ENCODE data around the gene MYL7.
"Not testable (repeated sequence)": the region's sequence is repeated elsewhere in the genome, so short reads cannot be mapped to it uniquely, and the experiment has no call there.

Gene MYL7

GRCh38 chr7:44141221-44141850, at the start of gene MYL7:
Gene MYL7, minus strand, starts transcription at chr7:44141332. Its CDS starts 27 bp downstream, at chr7:44141305.
- no peak for DNase-seq (ENCODE audit: low read depth)

GRCh38 chr7:44189993-44190872, 49.1 kb upstream of the MYL7 start:
- no peak for DNase-seq (ENCODE audit: low read depth)

- DNase-seq (ENCODE audit: low read depth) = no peak
These were observed 48.3 kb upstream of the MYL7 start, which contains the start of gene GCK for GRCh38 chr7:44189286-44189992. Gene GCK, minus strand, starts transcription at chr7:44189439. Its CDS starts 486 bp downstream, at chr7:44188953.

GRCh38 chr7:44188480-44189225, 47.5 kb upstream of the MYL7 start:
- no peak for DNase-seq (ENCODE audit: low read depth)

GRCh38 chr7:44187636-44188416, 46.7 kb upstream of the MYL7 start:
- DNase-seq (ENCODE audit: low read depth) = no peak

GRCh38 chr7:44186736-44187135, 45.6 kb upstream of the MYL7 start:
- no peak for DNase-seq (ENCODE audit: low read depth)

- no peak for DNase-seq (ENCODE audit: low read depth)
These were observed 44.6 kb upstream of the MYL7 start for GRCh38 chr7:44185729-44186128.

- DNase-seq (ENCODE audit: low read depth) = no peak
These were observed 43.8 kb upstream of the MYL7 start for GRCh38 chr7:44184873-44185446.

- peak; percentile 87 for DNase-seq (ENCODE audit: low read depth)
These were observed 43.2 kb upstream of the MYL7 start for GRCh38 chr7:44184206-44184872.

GRCh38 chr7:44183386-44183785, 42.3 kb upstream of the MYL7 start:
- no peak for DNase-seq (ENCODE audit: low read depth)

- DNase-seq (ENCODE audit: low read depth) = no peak
These were observed 41.7 kb upstream of the MYL7 start for GRCh38 chr7:44182827-44183226.

- DNase-seq (ENCODE audit: low read depth) = no peak
These were observed 39.5 kb upstream of the MYL7 start for GRCh38 chr7:44180631-44181030.

- peak; percentile 33 for DNase-seq (ENCODE audit: low read depth)
These were observed 36.5 kb upstream of the MYL7 start for GRCh38 chr7:44177570-44178131.

- DNase-seq (ENCODE audit: low read depth) = no peak
These were observed 35.4 kb upstream of the MYL7 start for GRCh38 chr7:44176486-44176885.

- no peak for DNase-seq (ENCODE audit: low read depth)
These were observed 34.6 kb upstream of the MYL7 start for GRCh38 chr7:44175730-44176129.

GRCh38 chr7:44174694-44174948, 33.5 kb upstream of the MYL7 start:
- not testable (repeated sequence) for DNase-seq (ENCODE audit: low read depth)

- DNase-seq (ENCODE audit: low read depth) = no peak
These were observed 33.0 kb upstream of the MYL7 start for GRCh38 chr7:44173911-44174693.

GRCh38 chr7:44172803-44173424, 31.8 kb upstream of the MYL7 start:
- no peak for DNase-seq (ENCODE audit: low read depth)

GRCh38 chr7:44172352-44172751, 31.2 kb upstream of the MYL7 start:
- DNase-seq (ENCODE audit: low read depth) = no peak
